HG02571 (cell line): ENCODE measurements around the gene RBM18.

Experiments used
- ATAC-seq: cut with Tn5 transposase; IDR thresholded peaks from one replicate; pipeline ENCODE4 v1.9.1; 2021; ENCODE audit warnings: mild to moderate bottlenecking, moderate library complexity; ENCODE audit not compliant: unreplicated experiment

RBM18 gene

GRCh38 chr9:122225312-122226141, 39.1 kb downstream of the RBM18 start:
- no peak for ATAC-seq

DNA sequence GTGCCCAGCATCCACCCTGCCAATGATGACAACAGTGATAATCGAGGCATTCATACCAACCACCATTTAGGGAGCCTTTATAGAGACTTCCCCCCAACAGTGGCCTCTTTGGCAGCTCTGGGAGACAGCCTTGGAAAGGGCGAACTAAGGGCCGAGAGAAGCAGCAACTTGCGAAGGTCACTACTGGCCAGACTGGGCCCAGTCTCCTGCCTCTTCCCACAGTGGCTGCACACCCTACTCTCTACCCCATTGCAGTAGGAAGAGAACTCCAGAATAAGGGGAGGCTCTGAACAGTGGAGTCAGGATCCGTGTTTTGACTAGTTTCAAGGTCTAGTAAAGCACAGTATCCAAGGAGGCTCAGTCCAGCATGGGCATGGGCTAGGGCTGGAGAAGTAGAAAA, 41.2 kb downstream of the RBM18 start:
- no peak for ATAC-seq

- no peak for ATAC-seq
These were observed 41.8 kb downstream of the RBM18 start for GRCh38 chr9:122222791-122223190.

- no peak for ATAC-seq
These were observed 43.3 kb downstream of the RBM18 start for GRCh38 chr9:122221183-122221811.

GRCh38 chr9:122220673-122221182, 43.9 kb downstream of the RBM18 start:
- ATAC-seq, result no peak

GRCh38 chr9:122219856-122220672, 44.6 kb downstream of the RBM18 start:
- ATAC-seq, result no peak

DNA sequence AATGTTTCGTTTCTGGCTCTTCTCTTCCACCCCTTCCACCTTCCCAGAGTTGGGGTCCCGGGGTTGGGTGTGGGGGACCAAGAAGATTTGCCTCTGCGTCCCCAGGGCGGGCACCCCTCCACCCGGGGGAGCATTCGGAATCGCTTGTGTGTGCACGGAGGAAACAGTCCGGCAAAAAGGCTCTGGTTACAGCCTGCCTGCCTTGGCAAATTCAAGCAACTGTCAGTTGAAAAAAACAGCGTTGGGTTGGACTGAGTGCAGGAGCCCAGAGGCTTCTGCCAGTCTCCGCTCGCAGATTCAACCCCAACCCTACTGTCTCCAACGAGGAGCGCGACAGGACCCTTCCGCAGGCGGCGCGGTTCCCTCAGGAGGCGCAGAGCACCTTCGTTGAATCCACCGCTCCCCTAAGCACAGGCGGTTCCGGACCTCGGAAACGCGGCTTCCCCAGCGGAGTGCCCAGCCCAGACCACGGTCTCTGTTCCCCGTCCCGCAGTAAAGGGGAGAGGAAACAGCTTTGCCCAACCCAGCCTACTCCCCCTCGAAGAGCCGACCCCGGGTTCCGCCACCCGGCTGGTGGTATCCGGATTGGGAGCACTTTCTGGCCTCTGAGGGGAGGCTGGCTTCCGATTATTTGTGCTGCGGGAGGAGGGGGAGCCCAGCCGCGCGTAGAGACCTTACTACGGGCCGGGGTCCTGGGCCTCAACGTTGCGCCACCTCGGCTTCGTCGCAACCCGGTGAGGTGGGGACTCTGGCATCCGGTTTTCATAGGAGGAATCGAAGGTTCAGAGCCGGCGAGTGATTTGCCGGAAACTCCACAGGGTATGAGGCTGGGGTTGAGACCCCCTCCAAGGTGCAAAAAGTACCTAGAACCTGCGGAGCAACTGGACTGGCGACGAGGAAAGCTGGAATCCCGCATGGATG, 45.4 kb downstream of the RBM18 start:
- ATAC-seq, result no peak

- ATAC-seq, result no peak
These were observed 46.3 kb downstream of the RBM18 start for GRCh38 chr9:122218071-122218934.

- no peak for ATAC-seq
These were observed 47.0 kb downstream of the RBM18 start for GRCh38 chr9:122217640-122218039.

DNA sequence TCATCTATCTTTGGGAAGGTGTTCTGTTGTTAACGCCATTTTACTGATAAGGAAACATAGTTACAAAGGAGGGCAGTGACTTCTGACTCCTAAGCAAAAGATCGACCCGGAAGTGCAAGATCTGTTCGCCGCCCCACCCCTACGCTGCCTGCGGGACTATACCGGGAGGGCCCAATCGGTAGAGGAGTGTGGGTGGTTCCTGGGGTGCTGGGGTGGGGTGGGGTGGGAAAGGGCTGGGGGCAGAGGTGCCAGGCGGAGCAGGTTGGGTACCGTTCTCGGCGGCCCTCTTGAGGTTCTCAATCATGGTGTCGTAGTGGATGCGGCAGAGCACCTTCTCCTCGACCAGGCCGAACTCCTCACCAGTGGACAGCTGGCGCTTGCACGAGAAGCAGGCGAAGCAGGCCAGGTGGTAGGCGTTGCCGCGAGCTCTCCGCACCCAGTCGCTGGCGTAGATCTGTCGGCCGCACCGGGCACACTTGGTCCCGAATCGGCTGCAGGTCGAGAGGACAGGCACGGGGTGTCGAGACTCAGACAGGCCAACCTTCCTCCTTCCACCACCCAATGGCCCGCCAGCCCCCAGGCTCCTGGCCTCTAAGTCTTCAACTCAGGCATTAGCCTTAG, 47.7 kb downstream of the RBM18 start:
- no peak for ATAC-seq

GRCh38 chr9:122216138-122216797, 48.4 kb downstream of the RBM18 start:
- ATAC-seq, result no peak

DNA sequence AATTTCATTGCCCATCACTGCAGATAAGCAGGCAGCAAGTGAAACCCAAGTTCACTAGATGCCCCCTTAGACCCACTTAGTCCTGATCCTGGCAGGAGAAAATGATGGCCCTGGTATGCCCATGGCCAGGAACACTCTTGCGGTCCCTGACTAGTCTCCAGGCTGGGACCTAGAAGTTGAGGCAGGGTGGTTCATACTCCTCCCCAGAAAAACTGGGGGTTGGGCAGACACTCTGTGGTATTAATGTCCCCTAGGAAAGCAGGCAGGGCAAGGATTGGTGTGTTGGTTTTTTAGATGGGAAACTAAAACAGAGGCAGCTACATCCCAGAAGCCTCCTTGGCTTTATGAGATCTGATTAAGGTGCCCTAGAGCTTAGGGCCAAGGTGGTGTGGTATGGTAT, 49.0 kb downstream of the RBM18 start:
- no peak for ATAC-seq

- no peak for ATAC-seq
These were observed 50.1 kb downstream of the RBM18 start for GRCh38 chr9:122214507-122214906.

- ATAC-seq, result no peak
These were observed 50.8 kb downstream of the RBM18 start for GRCh38 chr9:122213589-122214413.

GRCh38 chr9:122213102-122213588, 51.5 kb downstream of the RBM18 start:
- ATAC-seq, result no peak

DNA sequence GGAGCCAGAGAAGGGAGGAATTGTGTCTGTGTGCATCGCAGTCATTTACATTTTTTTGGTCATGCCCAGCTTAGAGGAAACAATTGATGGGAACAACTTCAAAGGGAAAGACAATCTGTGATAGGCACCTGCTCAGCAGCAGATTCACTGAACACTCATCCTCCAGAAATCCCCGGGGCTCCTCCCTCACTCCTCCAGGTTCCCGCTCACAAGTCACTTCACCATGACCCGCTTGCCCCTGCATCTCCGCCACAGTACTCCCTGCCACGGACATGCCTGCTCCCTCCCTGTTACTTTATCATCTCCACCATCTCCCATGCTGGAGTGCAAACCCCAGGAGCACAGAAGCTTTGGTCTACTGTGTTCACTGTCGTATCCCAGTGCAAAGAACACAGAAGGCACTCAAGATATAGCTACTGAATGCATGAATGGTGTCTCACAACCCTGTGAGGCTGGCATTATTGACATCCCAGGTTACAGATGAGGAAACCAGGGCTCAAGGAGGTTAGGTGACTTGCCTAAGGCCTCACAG, 52.1 kb downstream of the RBM18 start:
- ATAC-seq, result no peak

DNA sequence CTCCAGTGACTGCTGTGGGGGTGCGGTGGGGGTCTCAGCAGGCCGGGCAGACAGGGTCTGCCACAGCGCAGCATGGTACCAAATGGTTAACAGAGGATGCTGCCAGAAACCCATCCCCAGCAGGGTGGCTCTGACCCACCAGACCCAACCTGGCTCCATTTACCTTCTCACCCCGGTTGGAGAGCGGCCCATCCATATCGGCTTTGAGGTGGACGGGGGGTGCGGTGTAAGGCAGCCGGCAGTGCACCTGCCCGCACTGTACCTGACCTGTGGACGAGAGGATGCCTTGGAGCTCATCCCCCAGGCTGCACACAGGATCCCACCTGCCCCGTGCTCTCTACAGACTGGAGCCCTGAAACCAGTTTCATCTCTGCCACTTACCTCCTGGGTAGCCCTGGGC, 55.2 kb downstream of the RBM18 start:
- ATAC-seq, result no peak
